ENCODE data around the gene GABBR1. TPM values are rescaled to one million over a fixed set of nuclear protein-coding genes. Genes with fewer than 3 reads are reported as not detected.

The GABBR1 gene
- total RNA-seq, 1 donor from 2014 or later: 9.9 TPM

Small RNA genes lying within 50 kb of the gene (small RNA-seq; reads per million reads assigned to genes)
- gene SNORD32B (0.42 reads per million, percentile 53 among the genes with 10 or more reads in this experiment), gene SUMO2P1 (not detected), gene TMEM183AP1 (not detected)

Other genes with a start within 250 kb of the GABBR1 start
- gene OR12D2, start 237.6 kb downstream of the GABBR1 start, total RNA-seq: not detected
- not detected for gene OR12D1, start 218.3 kb downstream of the GABBR1 start, total RNA-seq
- not detected for gene OR10C1, start 193.9 kb downstream of the GABBR1 start, total RNA-seq
- gene OR11A1, start 176.1 kb downstream of the GABBR1 start, total RNA-seq: not detected
- not detected for gene OR2H1, start 176.0 kb downstream of the GABBR1 start, total RNA-seq
- not detected for gene MAS1L, start 145.2 kb downstream of the GABBR1 start, total RNA-seq
- gene UBD, start 73.5 kb downstream of the GABBR1 start, total RNA-seq: 1.6 TPM
- not detected for gene OR2H2, start 48.1 kb downstream of the GABBR1 start, total RNA-seq
- gene MOG, start 23.9 kb upstream of the GABBR1 start, total RNA-seq: not detected
- not detected for gene ZFP57, start 48.0 kb upstream of the GABBR1 start, total RNA-seq
- 12.0 TPM for gene HLA-F, start 90.3 kb upstream of the GABBR1 start, total RNA-seq
- not detected for gene HLA-G, start 194.6 kb upstream of the GABBR1 start, total RNA-seq

All from skeletal muscle tissue (tissue), 2 donors.